Adrenal gland (tissue), 5 donors: ENCODE results near the gene IFNA14.

ENCODE experiments used
- POLR2A ChIP-seq, 2 donors: fragments of 450-650 bp; IDR thresholded peaks; one replicate each; pipeline ENCODE4 v1.6.1; 2017; ENCODE audit warnings: antibody characterized with exemption in 2 of 2, mild to moderate bottlenecking in 2 of 2, moderate library complexity in 1 of 2
- TF ChIP-seq, protein P1 (sequence below), 6 experiments: fragments of 450-650 bp in 4 of 6; fragments of 200-600 bp in 2 of 6; sonication (generic) in 1 of 6; IDR thresholded peaks; 1 replicate in 5 of 6; 2 replicates in 1 of 6; pipeline versions ENCODE4 v1.5.1 to v1.8.0; 2016 to 2021; ENCODE audit warnings: antibody characterized with exemption in 6 of 6, mild to moderate bottlenecking in 2 of 6, moderate library complexity in 1 of 6
- donor health status: DM: no; HTN: no; CAD: no.

DNA sequence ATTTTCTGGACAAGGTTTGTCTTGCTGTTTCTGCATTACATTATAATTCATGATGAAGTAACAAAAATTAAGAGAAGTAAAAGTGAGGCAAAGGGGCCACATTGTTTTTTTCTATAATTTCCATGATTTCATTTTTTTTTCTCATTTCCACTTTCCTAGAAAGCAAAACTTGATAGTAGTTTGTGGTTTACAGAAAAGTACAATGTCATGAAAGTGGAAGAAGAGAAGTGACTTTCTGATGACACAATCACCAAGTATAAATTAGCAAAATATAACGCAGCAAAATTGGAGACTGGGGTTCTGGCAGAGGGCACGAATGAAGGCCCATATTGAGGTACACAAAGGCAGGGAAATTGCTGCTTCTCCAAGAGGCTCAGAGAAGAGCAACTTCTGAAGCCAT is 5.0 kb upstream of the IFNA14 start:
- TF ChIP-seq, protein P1, sequence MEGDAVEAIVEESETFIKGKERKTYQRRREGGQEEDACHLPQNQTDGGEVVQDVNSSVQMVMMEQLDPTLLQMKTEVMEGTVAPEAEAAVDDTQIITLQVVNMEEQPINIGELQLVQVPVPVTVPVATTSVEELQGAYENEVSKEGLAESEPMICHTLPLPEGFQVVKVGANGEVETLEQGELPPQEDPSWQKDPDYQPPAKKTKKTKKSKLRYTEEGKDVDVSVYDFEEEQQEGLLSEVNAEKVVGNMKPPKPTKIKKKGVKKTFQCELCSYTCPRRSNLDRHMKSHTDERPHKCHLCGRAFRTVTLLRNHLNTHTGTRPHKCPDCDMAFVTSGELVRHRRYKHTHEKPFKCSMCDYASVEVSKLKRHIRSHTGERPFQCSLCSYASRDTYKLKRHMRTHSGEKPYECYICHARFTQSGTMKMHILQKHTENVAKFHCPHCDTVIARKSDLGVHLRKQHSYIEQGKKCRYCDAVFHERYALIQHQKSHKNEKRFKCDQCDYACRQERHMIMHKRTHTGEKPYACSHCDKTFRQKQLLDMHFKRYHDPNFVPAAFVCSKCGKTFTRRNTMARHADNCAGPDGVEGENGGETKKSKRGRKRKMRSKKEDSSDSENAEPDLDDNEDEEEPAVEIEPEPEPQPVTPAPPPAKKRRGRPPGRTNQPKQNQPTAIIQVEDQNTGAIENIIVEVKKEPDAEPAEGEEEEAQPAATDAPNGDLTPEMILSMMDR (IDR thresholded peaks at IDR 0.05): no peak
- TF ChIP-seq POLR2A (IDR thresholded peaks at IDR 0.05): no peak
